ENCODE results near the gene MPRIP. TPM values are rescaled to one million over a fixed set of nuclear protein-coding genes. Genes with fewer than 3 reads are reported as not detected.
A peak's percentile ranks its signal among the peaks of the same experiment; 100 is the strongest.

The MPRIP gene
- total RNA-seq, 4 donors from 2014 or later = 122 to 207 (median 145) TPM

GRCh38 chr17:17053446-17054379 lies 11.5 kb downstream of the MPRIP start:
- peak in 1 of 2 donors; percentile 48 for DNase-seq (ENCODE audit: low spot score in 2 of 2)
- peaks cover 82% of the 10 kb centered on the region for H3K4me1 ChIP-seq
- H3K36me3 ChIP-seq = no peaks in the 10 kb centered on the region
- no peak overlapping the region for H3K27ac ChIP-seq
- no peaks in the 10 kb centered on the region for H3K9me3 ChIP-seq
- TF ChIP-seq, protein P1, sequence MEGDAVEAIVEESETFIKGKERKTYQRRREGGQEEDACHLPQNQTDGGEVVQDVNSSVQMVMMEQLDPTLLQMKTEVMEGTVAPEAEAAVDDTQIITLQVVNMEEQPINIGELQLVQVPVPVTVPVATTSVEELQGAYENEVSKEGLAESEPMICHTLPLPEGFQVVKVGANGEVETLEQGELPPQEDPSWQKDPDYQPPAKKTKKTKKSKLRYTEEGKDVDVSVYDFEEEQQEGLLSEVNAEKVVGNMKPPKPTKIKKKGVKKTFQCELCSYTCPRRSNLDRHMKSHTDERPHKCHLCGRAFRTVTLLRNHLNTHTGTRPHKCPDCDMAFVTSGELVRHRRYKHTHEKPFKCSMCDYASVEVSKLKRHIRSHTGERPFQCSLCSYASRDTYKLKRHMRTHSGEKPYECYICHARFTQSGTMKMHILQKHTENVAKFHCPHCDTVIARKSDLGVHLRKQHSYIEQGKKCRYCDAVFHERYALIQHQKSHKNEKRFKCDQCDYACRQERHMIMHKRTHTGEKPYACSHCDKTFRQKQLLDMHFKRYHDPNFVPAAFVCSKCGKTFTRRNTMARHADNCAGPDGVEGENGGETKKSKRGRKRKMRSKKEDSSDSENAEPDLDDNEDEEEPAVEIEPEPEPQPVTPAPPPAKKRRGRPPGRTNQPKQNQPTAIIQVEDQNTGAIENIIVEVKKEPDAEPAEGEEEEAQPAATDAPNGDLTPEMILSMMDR (IDR thresholded peaks at IDR 0.05) = no peak
- TF ChIP-seq POLR2AphosphoS5 (IDR thresholded peaks at IDR 0.05) (no peak), EP300 (IDR thresholded peaks at IDR 0.05) (no peak), POLR2A (IDR thresholded peaks at IDR 0.05) (no peak)
- WGBS = 81% methylated on average over 6 of the region's 8 CpGs
- H3K4me3 ChIP-seq = no peak overlapping the region
- H3K27me3 ChIP-seq = no peaks in the 10 kb centered on the region

GRCh38 chr17:17054636-17055035 lies 12.4 kb downstream of the MPRIP start:
- TF ChIP-seq POLR2A (IDR thresholded peaks at IDR 0.05) (no peak), POLR2AphosphoS5 (IDR thresholded peaks at IDR 0.05) (no peak), EP300 (IDR thresholded peaks at IDR 0.05) (no peak)
- TF ChIP-seq, protein P1 (IDR thresholded peaks at IDR 0.05) = no peak
- no peak for DNase-seq (ENCODE audit: low spot score in 2 of 2)
- H3K27me3 ChIP-seq = no peaks in the 10 kb centered on the region
- H3K4me3 ChIP-seq = no peak overlapping the region
- no peaks in the 10 kb centered on the region for H3K9me3 ChIP-seq
- peak overlapping the region; percentile 84 for H3K27ac ChIP-seq
- no peaks in the 10 kb centered on the region for H3K36me3 ChIP-seq
- WGBS = 90% methylated on average over 4 of the region's 4 CpGs
- peaks cover 77% of the 10 kb centered on the region for H3K4me1 ChIP-seq

DNA sequence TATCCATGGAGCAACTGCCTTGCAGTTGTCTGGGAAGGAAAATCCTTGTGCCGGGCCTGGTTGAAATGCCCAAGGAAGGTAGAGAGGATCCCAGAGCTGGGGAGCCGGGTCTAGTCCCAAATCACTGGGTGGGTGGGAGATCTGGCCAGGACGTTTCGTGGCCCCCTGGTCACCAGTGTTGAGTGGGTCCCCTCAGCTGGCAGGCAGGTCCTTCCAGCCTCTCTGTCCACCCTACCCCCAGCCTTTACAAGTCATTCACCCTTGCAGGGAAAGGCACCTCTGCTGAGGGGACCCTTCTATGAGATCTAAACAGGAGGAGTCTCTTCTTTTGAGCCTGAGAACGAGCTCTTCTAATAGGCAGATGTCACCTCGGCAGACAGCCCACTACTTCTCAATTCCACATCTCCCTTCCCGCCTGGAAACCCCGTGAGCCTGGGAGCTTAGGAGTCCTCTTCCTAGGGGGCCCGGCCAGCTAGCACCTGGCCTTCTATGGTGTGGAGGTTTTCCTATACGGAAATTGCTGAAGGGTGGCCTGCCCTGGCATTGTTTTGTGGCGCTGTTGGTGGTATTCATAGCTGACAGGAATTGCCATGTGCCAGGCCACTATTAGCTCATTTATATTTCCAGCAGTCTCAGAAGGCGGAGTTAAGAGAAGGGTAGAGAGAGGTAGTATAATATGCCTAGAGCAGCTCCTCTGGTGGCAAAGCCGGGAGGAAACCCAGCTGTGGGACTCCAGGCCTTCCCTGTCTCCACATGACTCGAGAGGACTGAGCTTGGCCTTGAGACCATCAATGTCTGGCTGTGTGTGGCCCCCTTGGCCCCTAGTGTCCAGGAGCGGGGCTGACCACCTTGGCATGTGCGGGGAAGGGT lies 13.3 kb downstream of the MPRIP start:
- WGBS = 50% methylated on average over 16 of the region's 16 CpGs
- Histone ChIP-seq H3K36me3 (no peaks in the 10 kb centered on the region), H3K4me1 (peaks cover 81% of the 10 kb centered on the region), H3K27me3 (no peaks in the 10 kb centered on the region), H3K9me3 (no peaks in the 10 kb centered on the region), H3K4me3 (no peak overlapping the region), H3K27ac (peak overlapping the region; percentile 84)
- peak; percentile 59 to 74 for DNase-seq (ENCODE audit: low spot score in 2 of 2)
- no peak for TF ChIP-seq POLR2AphosphoS5 (IDR thresholded peaks at IDR 0.05)
- TF ChIP-seq, protein P1 (IDR thresholded peaks at IDR 0.05) = peak in 1 of 2 donors; percentile 14

- Histone ChIP-seq H3K9me3 (no peaks in the 10 kb centered on the region), H3K4me3 (no peak overlapping the region), H3K4me1 (peaks cover 77% of the 10 kb centered on the region), H3K27me3 (no peaks in the 10 kb centered on the region), H3K27ac (peak overlapping the region; percentile 84), H3K36me3 (no peaks in the 10 kb centered on the region)
- peak in 1 of 2 donors; percentile 79 for DNase-seq (ENCODE audit: low spot score in 2 of 2)
- TF ChIP-seq POLR2AphosphoS5 (IDR thresholded peaks at IDR 0.05) = peak in 1 of 3 donors; percentile 33
- TF ChIP-seq POLR2A (IDR thresholded peaks at IDR 0.05) = no peak
- 16% methylated on average over 8 of the region's 8 CpGs for WGBS
Measured at GRCh38 chr17:17056156-17056539, 13.9 kb downstream of the MPRIP start.

- Histone ChIP-seq H3K4me1 (peaks cover 76% of the 10 kb centered on the region), H3K27ac (peak overlapping the region; percentile 84), H3K27me3 (no peaks in the 10 kb centered on the region), H3K36me3 (no peaks in the 10 kb centered on the region), H3K9me3 (no peaks in the 10 kb centered on the region), H3K4me3 (no peak overlapping the region)
- WGBS = 62% methylated on average over 8 of the region's 9 CpGs
- peak in 1 of 2 donors; percentile 55 for DNase-seq (ENCODE audit: low spot score in 2 of 2)
- no peak for TF ChIP-seq EP300 (IDR thresholded peaks at IDR 0.05)
- no peak for TF ChIP-seq POLR2A (IDR thresholded peaks at IDR 0.05)
- TF ChIP-seq, protein P1 (IDR thresholded peaks at IDR 0.05) = no peak
- TF ChIP-seq POLR2AphosphoS5 (IDR thresholded peaks at IDR 0.05) = no peak
Measured at GRCh38 chr17:17057057-17057551, 14.8 kb downstream of the MPRIP start.
